ENCODE results near the gene PPP1R3C. TPM values are rescaled to one million over a fixed set of nuclear protein-coding genes. Genes with fewer than 3 reads are reported as not detected.

Gene PPP1R3C
- total RNA-seq, 4 donors from 2014 or later: 6.6 to 90.7 (median 65.5) TPM

DNA sequence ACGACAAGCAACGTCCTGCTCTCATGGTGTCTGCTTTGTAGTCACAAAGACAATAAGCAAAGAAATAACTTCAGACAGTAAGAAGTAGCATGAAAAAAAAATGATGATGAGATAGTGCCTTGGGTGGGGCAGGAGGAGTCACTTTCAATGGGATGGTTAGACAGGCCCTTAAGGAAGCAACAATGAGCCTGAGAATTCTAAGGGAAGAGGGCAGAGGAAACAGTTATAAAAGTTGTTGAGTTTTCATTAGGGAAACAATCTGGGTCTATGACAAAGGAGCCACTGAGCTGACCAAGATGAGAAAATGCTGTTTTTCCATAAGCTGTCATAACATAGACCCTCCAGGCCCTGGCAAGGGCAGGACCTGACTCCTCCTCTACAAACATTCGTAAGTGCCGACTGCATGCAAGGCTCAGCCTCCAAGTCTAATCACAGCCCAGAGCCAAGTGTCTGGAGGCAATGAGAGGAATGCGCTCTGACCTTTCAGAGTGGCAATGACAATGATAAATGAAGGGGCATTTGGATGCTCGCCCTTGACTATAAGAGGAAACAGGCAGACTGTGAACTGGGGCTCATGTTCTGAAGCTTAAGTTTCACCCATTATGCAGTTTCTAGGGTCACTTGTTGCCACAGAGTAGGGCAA, 43.7 kb downstream of the PPP1R3C start:
- H3K27ac ChIP-seq: peak overlapping the region; percentile 87 to 91 (median 90)
- in situ Hi-C loops (cut with MboI; ENCODE audit: low sequenced_read_pairs in 4 of 4): no loop called here
- peaks cover 72 to 75% of the 10 kb centered on the region in 2 donors for H3K4me1 ChIP-seq
- intact Hi-C loops (cut with DNase I; ENCODE audit: low total_unique reads): loop anchor here (2.0 to 10.0 kb wide), 2 partner anchors 42 to 1944 kb away; partner anchors contain the start of gene PANK1
- no peaks in the 10 kb centered on the region for H3K9me3 ChIP-seq
- TF ChIP-seq CTCF (IDR thresholded peaks at IDR 0.05 in 4 of 5, conservative IDR thresholded peaks at IDR 0.05 in 1 of 5): no peak
- no peak for TF ChIP-seq POLR2A (IDR thresholded peaks at IDR 0.05)
- H3K36me3 ChIP-seq: no peaks in the 10 kb centered on the region
- no peak overlapping the region for H3K4me3 ChIP-seq
- ATAC-seq (peak; percentile 8 to 51), DNase-seq (peak; percentile 46 to 84)
- no peaks in the 10 kb centered on the region for H3K27me3 ChIP-seq

- ATAC-seq (peak; percentile 20 to 37), DNase-seq (peak in 1 of 2 donors; percentile 61)
- no peak for TF ChIP-seq POLR2A (IDR thresholded peaks at IDR 0.05)
- no peak for TF ChIP-seq CTCF (IDR thresholded peaks at IDR 0.05 in 4 of 5, conservative IDR thresholded peaks at IDR 0.05 in 1 of 5)
- in situ Hi-C loops (cut with MboI; ENCODE audit: low sequenced_read_pairs in 4 of 4): no loop called here
- H3K4me1 ChIP-seq: peaks cover 60 to 67% of the 10 kb centered on the region in 2 donors
- intact Hi-C loops (cut with DNase I; ENCODE audit: low total_unique reads): loop anchor here (2.0 to 10.0 kb wide), 2 partner anchors 43 to 1943 kb away; partner anchors contain the start of gene PANK1
- H3K4me3 ChIP-seq: peak overlapping the region in 2 of 4 donors; percentile 1 to 13
- H3K9me3 ChIP-seq: no peaks in the 10 kb centered on the region
- H3K27ac ChIP-seq: peak overlapping the region; percentile 87 to 91 (median 90)
- no peaks in the 10 kb centered on the region for H3K27me3 ChIP-seq
- no peaks in the 10 kb centered on the region for H3K36me3 ChIP-seq
Measured at GRCh38 chr10:91587710-91588638, 44.9 kb downstream of the PPP1R3C start.

DNA sequence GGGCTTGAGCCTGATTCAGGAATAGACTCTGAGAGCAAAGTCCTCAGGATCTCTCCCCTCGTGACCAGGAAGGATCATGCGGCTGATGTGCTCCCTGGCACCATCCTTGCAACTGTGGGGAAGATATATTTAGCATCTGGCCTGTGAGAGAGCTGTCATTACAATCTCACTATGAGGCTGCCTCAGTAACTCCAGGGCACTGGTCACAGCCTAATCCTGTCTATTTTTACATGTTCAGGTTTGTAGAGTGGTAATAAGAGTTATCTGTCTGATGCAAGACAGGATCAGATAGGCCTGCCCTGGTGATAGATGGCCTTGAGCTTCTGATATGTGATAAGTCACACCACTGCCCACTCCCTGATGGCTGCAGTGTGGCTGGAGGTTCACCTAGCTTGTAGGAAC, 50.7 kb downstream of the PPP1R3C start:
- Histone ChIP-seq H3K4me3 (no peak overlapping the region), H3K9me3 (no peaks in the 10 kb centered on the region), H3K36me3 (no peaks in the 10 kb centered on the region), H3K27me3 (no peaks in the 10 kb centered on the region), H3K27ac (peak overlapping the region; percentile 90 to 99 (median 92)), H3K4me1 (peaks cover 21 to 22% of the 10 kb centered on the region in 2 donors)
- peak; percentile 94 to 98 for DNase-seq
- ATAC-seq: peak; percentile 93
- TF ChIP-seq CTCF (IDR thresholded peaks at IDR 0.05 in 4 of 5, conservative IDR thresholded peaks at IDR 0.05 in 1 of 5): no peak
- TF ChIP-seq POLR2A (IDR thresholded peaks at IDR 0.05): peak; percentile 55 to 68
- intact Hi-C loops (cut with DNase I; ENCODE audit: low total_unique reads): loop anchor here (1.0 to 10.0 kb wide), 3 partner anchors 31 to 1937 kb away; partner anchors contain the start of genes PANK1 and PPP1R3C
- in situ Hi-C loops (cut with MboI; ENCODE audit: low sequenced_read_pairs in 4 of 4): no loop called here

DNA sequence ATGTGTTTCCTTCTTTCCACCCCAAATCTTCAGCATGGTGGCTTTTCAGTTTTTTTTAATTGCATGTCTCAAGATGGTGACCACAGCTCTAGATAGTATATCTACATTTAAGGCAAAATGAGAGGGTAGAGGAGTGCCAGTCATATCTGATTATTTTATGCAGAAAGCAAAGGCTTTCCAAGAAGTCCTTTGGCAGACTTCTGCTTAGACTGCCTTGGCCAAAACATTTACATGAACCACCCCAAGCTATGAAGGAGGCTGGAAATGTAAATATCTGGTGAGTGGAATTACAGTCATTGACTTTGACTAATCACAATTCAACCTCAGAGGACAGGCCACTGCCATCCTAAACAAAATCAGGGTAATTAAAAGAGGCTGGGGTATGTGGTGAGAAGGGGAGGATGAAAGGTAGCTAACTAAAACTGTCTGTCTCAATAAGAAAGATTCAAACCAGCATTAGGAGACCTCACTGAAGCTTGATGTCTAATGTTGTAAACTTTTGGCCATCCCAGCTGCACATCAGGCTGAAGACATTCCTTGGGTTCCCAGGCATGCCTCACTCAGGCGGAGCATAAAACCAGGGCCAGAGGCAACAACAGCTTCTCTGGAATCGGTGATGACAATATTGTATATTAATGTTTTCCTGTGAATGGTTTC, 53.4 kb downstream of the PPP1R3C start:
- Histone ChIP-seq H3K9me3 (no peaks in the 10 kb centered on the region), H3K27me3 (no peaks in the 10 kb centered on the region), H3K4me3 (no peak overlapping the region), H3K36me3 (no peaks in the 10 kb centered on the region), H3K27ac (peak overlapping the region in 2 of 4 donors; percentile 9 to 86), H3K4me1 (peaks cover 15 to 19% of the 10 kb centered on the region in 2 donors)
- DNase-seq (no peak), ATAC-seq (no peak)
- in situ Hi-C loops (cut with MboI; ENCODE audit: low sequenced_read_pairs in 4 of 4): no loop called here
- no peak for TF ChIP-seq CTCF (IDR thresholded peaks at IDR 0.05 in 4 of 5, conservative IDR thresholded peaks at IDR 0.05 in 1 of 5)
- no peak for TF ChIP-seq POLR2A (IDR thresholded peaks at IDR 0.05)
- intact Hi-C loops (cut with DNase I; ENCODE audit: low total_unique reads): no loop called here
